RWPE1 (cell line): ENCODE results near the gene PHOX2B.
"Not testable (repeated sequence)": the region's sequence is repeated elsewhere in the genome, so short reads cannot be mapped to it uniquely, and the experiment has no call there.

Experiments
- CTCF ChIA-PET: fragments of 350-600 bp; sonication (Branson Sonifier 250); formaldehyde crosslinking; extraction: SDS; loops from one replicate; lab custom pipeline; 2021; lab: Yijun Ruan, JAX
- POLR2A ChIA-PET: fragments of 400-600 bp; formaldehyde crosslinking; extraction: SDS; loops from one replicate; lab custom pipeline; 2020; ENCODE audit warnings: antibody characterized with exemption; ENCODE audit not compliant: low non-redundant PET; lab: Yijun Ruan, JAX
- DNase-seq: peaks from one replicate; pipeline ENCODE4 v3.0.0; 2012; ENCODE audit warnings: low spot score
- H3K27ac ChIP-seq: fragments of 450-650 bp; 2 replicates; pipeline ENCODE4 v1.5.1; 2017
- CTCF ChIP-seq: fragments of 450-650 bp; conservative IDR thresholded peaks from 2 replicates; pipeline ENCODE4 v1.5.1; 2017; ENCODE audit warnings: low read depth, mild to moderate bottlenecking

PHOX2B gene

GRCh38 chr4:41715155-41715554 lies 33.4 kb downstream of the PHOX2B start:
- POLR2A ChIA-PET: no interaction called here
- no peak for DNase-seq
- CTCF ChIA-PET: no interaction called here
- no peak overlapping the region for H3K27ac ChIP-seq
- no peak for TF ChIP-seq CTCF

GRCh38 chr4:41714364-41715000 lies 34.0 kb downstream of the PHOX2B start:
- POLR2A ChIA-PET: no interaction called here
- no peak overlapping the region for H3K27ac ChIP-seq
- no peak for TF ChIP-seq CTCF
- DNase-seq: no peak
- CTCF ChIA-PET: no interaction called here

GRCh38 chr4:41713768-41714167 lies 34.8 kb downstream of the PHOX2B start:
- POLR2A ChIA-PET: no interaction called here
- H3K27ac ChIP-seq: no peak overlapping the region
- CTCF ChIA-PET: no interaction called here
- DNase-seq: no peak
- no peak for TF ChIP-seq CTCF

- no peak overlapping the region for H3K27ac ChIP-seq
- no peak for TF ChIP-seq CTCF
- peak; percentile 57 for DNase-seq
- POLR2A ChIA-PET: no interaction called here
- CTCF ChIA-PET: no interaction called here
Observed at GRCh38 chr4:41712425-41712824, 36.1 kb downstream of the PHOX2B start.

- H3K27ac ChIP-seq, POLR2A ChIA-PET, DNase-seq, CTCF ChIA-PET: not testable (repeated sequence)
Observed at GRCh38 chr4:41711654-41712053, 36.9 kb downstream of the PHOX2B start.

GRCh38 chr4:41709844-41710481 lies 38.6 kb downstream of the PHOX2B start:
- no peak overlapping the region for H3K27ac ChIP-seq
- TF ChIP-seq CTCF: no peak
- DNase-seq: peak; percentile 82
- ChIA-PET CTCF (no interaction called here), POLR2A (no interaction called here)

GRCh38 chr4:41703785-41704184 lies 44.7 kb downstream of the PHOX2B start:
- POLR2A ChIA-PET: no interaction called here
- CTCF ChIA-PET: no interaction called here
- TF ChIP-seq CTCF: no peak
- no peak for DNase-seq
- no peak overlapping the region for H3K27ac ChIP-seq
